GM12892 (cell line): ENCODE data around the gene ZFAND2A.

Source experiments
- POLR2A ChIP-seq: IDR thresholded peaks from 2 replicates; pipeline ENCODE4 v1.6.1; 2011; ENCODE audit warnings: low read depth, low read length, control low read depth
- POLR2AphosphoS5 ChIP-seq: IDR thresholded peaks from 2 replicates; pipeline ENCODE4 v1.6.1; 2011; ENCODE audit warnings: low read depth, low read length, control low read depth

DNA sequence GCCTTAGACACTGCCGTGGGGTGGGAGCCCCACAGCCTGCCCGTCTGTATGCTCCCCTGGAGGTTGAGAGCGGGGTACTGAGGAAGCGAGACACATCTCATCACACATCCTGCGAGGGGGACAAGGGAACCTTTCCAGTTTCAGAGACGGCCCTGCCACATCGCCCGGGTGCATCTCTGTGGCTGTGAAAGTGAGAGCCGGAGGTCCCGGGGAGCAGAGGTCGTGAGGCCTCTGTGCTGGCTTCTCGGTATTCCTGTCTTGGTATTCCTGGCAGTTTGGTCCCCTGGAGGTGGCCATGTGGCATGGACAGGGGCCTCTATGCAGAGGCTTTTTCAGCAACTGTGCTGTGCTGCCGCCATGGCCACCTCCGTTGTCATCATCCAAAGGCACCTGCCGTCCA lies 41.9 kb upstream of the ZFAND2A start:
- no peak for TF ChIP-seq POLR2A
- TF ChIP-seq POLR2AphosphoS5: no peak
